ENCODE results near the gene CD59.
A peak's percentile ranks its signal among the peaks of the same experiment; 100 is the strongest.

The CD59 gene

DNA sequence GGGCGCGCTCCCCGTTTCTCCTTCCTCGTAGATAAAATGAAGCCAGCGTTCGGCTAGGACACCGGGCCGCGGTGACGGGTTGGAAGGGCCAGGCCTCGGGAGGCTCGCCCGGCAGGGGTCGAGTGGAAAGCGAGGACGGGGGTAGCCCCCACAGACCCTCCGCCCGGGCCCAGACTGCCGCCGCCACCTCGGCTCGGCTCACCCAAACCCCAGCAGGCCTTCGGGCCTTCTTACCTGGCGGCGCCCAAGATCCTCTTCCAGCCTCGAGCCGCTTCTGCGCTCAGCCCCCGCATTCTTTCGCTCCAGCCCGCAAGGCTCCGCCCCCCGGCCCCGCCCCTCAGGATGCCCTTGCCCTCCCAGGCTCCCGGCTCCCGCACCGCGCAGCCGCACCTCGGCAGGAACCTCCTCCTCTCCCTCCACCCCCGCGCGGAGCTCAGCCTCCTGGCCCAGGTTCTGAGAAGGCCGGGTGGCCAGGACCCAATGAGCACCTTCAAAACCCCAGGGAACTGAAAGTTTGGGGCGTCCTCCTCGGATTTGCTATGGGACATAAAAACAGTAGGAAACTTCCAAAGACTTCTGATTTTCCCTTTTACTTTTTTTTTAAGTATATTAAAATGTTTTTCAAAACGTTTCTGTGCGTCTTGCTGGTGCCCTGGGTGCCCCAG is at the start of gene CD59:
Gene CD59 (minus strand): TSS at position 276 of the 665 bp plus-strand sequence. CDS start 13,978 bp downstream, outside the sequence.
- DNase-seq (ENCODE audit: low read depth) = peak; percentile 87

GRCh38 chr11:33785609-33786008 is 49.4 kb upstream of the CD59 start:
- no peak for DNase-seq (ENCODE audit: low read depth)

GRCh38 chr11:33779849-33780528 is 43.8 kb upstream of the CD59 start:
- no peak for DNase-seq (ENCODE audit: low read depth)

DNA sequence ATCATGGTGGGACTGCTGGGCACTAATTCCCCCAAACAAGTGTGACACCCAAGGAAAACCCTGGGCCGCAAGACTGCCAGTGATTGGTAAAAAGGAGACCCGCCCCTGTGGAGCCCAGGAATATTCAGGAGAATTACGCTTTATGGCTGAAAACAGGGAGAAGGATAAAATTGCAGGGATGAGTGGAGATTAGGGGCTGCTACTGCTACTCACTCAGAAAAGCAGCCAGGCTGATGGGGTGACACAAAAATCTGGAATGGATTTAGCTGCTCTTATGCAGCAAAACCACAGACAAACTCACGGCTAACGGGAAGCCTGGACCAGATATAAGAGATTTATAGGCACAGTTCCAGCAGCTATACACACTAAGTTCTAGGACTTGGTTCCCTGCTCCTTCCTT is 42.5 kb upstream of the CD59 start:
- no peak for DNase-seq (ENCODE audit: low read depth)

DNA sequence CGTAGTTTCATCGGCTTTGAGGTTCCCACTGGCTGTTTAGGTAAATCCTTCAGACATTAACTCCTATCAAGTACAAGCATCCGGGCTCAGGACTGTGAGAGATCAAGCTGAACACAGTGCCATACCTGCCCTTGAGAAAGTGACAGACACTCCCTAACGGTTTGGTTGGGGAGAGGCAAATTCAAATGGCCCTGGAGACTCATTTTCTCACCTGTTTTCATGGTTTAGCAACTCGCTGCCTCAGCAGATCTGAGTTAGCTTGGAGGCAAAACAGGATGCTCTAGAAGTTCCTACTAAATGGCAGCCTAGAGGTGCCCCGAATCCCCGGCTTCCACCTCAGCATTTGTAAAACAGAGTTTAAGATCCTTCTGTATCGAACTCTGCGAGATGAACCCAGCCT is 41.7 kb upstream of the CD59 start:
- no peak for DNase-seq (ENCODE audit: low read depth)

GRCh38 chr11:33775832-33776470 is 39.7 kb upstream of the CD59 start:
- no peak for DNase-seq (ENCODE audit: low read depth)

GRCh38 chr11:33775467-33775807 is 39.2 kb upstream of the CD59 start:
- no peak for DNase-seq (ENCODE audit: low read depth)

- no peak for DNase-seq (ENCODE audit: low read depth)
These were observed 38.7 kb upstream of the CD59 start for GRCh38 chr11:33774736-33775466.

- peak; percentile 67 for DNase-seq (ENCODE audit: low read depth)
These were observed 37.9 kb upstream of the CD59 start, which contains the start of gene FBXO3 for GRCh38 chr11:33773987-33774735. TSS of gene FBXO3 (minus strand) at chr11:33774520. CDS start at chr11:33774497, 23 bp downstream.

DNA sequence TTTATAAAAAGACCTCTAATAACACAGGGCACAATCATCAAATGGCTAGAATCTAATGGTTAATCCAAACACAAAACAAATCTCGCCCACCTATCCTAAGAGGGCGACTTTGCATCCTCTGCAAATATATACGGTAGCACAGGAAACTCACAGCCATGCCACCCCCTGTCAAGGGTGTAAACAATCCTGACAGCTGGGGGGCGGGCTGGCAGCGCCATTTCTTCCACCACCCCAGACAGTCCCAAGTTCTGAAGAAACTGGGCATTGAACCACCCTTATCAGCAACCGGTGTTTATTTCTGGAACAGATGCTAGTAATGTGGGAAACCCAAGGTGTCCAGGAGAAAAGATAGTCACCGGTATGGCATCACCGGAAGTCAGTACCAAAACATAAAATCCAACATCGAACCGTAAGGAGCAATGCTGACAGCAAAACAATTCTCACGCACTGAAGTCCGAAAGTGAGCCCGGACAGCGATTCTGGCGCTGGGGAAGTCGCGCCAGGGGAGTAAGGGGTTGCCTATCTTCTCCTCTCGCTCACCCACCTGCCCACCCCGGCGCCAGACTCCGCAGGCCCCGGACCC is 37.3 kb upstream of the CD59 start:
- no peak for DNase-seq (ENCODE audit: low read depth)

DNA sequence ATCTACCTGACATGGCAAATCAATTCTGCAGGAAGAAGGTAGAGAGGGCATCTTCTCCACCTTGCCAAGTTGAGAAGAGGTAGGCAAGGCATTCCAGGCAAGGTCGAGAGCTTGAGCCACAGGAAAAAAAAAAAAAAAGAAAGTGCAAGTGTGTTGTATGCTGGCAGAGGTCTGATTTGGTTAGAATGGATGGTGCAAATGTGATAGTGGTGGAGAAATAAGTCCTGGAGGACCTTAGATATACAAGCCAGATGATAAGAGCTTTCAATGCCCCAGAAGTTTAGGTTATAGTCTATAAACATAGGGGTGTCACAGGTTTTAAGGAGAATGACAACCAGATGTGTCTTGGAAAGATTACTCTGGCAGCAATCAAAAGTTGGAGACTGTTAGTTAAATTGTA is 36.6 kb upstream of the CD59 start:
- no peak for DNase-seq (ENCODE audit: low read depth)

- no peak for DNase-seq (ENCODE audit: low read depth)
These were observed 36.1 kb upstream of the CD59 start for GRCh38 chr11:33772300-33772699.

- no peak for DNase-seq (ENCODE audit: low read depth)
These were observed 34.0 kb upstream of the CD59 start for GRCh38 chr11:33770236-33770635.

- no peak for DNase-seq (ENCODE audit: low read depth)
These were observed 33.3 kb upstream of the CD59 start for GRCh38 chr11:33769542-33769941.

DNA sequence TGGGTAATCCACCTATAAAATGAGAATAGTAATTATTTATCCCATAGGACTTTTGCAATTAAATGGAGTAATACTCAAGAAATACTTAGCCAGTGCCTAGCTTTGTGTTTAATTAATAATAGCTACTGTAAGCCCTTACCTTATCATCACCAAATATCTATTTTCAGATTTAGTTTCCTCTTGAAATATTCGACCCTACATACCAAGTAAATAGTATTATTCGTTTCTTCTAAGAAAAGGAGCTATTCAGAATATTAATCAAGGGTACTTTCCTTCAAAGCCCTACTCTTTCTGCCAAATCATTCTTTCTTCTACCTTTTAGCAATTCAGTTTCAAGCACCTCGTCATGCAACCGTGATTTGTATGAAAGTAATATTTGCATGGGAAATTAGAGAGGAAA is 31.4 kb upstream of the CD59 start:
- no peak for DNase-seq (ENCODE audit: low read depth)

GRCh38 chr11:33766085-33766484 is 29.9 kb upstream of the CD59 start:
- DNase-seq (ENCODE audit: low read depth) = no peak

- DNase-seq (ENCODE audit: low read depth) = no peak
These were observed 25.2 kb upstream of the CD59 start for GRCh38 chr11:33761471-33761870.

GRCh38 chr11:33753304-33753967 is 17.2 kb upstream of the CD59 start:
- DNase-seq (ENCODE audit: low read depth) = no peak

DNA sequence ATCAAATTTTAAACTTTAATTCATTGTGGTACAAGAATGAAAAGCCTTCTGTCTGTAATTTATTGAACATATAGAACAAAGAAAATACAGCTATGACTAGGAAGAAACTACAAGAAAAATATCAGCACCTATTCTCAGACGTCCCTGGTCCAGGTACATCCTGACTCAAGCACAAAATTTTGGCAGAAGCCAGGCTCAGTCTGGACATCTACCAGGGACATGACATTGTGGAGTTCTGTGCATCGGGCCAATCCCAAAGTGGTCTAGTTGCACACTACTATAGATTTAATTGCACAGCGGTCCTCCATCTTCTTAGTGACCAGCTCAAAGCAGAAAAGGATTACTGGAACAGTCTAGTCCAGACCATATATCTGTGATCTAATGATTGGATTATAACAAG is 15.7 kb upstream of the CD59 start:
- DNase-seq (ENCODE audit: low read depth) = no peak

DNA sequence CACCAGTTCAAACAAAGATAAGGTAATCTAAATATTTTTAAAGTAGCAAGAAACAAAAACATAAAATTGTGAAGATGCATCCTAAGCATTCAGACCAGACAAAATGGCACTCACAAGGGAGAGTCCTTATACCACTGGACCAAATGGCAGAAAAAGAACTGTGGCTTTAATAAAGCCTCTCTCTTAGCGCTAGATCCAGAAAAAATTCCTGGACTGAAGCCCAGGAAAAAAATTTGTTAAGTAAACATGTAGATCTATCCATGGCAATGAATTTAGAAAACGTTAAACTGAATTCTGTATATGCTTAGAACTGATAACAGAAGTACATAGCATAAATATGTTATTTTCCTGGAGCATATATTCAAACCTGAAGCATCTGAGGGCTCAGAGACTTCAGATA is 11.8 kb upstream of the CD59 start:
- no peak for DNase-seq (ENCODE audit: low read depth)

- DNase-seq (ENCODE audit: low read depth) = no peak
These were observed 7.1 kb upstream of the CD59 start for GRCh38 chr11:33743291-33743690.

Data from activated T-cell treated with anti-CD3 and anti-CD28 coated beads for 48 hours (primary cell).